ES-I3 (cell line): ENCODE data around the gene LST1.

Source experiments
- H3K36me3 ChIP-seq: 2 replicates; pipeline ENCODE4 v1.6.1; 2013; ENCODE audit warnings: mild to moderate bottlenecking, low read length, control low read depth, moderate library complexity; ENCODE audit not compliant: insufficient read depth
- H3K4me1 ChIP-seq: 2 replicates; pipeline ENCODE4 v1.6.1; 2013; ENCODE audit warnings: mild to moderate bottlenecking, control low read depth, low read length; ENCODE audit not compliant: insufficient read depth
- H3K9ac ChIP-seq: 2 replicates; pipeline ENCODE4 v1.6.1; 2013; ENCODE audit warnings: low read depth, mild to moderate bottlenecking, low read length, moderate library complexity
- H3K9me3 ChIP-seq: 2 replicates; pipeline ENCODE4 v1.6.1; 2013; ENCODE audit warnings: mild to moderate bottlenecking, low read length, moderate library complexity; ENCODE audit not compliant: control insufficient read depth, insufficient read depth

The LST1 gene

DNA sequence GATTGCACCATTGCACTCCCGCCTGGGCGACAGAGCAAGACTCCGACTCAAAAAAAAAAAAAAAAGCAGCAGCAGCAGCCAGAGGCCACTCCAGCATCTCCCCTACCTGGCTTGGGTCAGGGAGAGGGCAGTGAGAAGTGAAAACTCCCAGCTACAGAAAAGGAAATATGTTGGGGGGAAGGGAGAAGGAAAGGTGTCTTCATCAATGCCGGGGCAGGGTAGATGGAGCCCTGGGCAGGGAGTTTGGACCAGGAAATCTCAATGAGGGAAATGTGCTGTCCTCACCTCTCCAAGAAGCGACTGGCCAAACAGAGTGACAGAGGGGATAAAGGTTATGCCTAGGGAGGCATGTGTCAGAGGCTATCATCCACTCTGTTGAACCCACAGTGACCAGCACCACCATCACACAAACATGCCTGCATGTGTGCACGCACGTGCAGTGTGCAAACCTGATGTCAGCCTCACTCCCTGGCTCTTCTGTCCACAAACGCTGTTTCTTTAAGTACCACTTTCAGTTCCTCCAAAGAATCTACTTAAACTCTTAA is 28.1 kb downstream of the LST1 start:
- Histone ChIP-seq H3K36me3 (no peaks in the 10 kb centered on the region), H3K9me3 (no peaks in the 10 kb centered on the region), H3K9ac (no peak overlapping the region), H3K4me1 (peaks cover 25% of the 10 kb centered on the region; the same call in 1 of the 2 replicates)

DNA sequence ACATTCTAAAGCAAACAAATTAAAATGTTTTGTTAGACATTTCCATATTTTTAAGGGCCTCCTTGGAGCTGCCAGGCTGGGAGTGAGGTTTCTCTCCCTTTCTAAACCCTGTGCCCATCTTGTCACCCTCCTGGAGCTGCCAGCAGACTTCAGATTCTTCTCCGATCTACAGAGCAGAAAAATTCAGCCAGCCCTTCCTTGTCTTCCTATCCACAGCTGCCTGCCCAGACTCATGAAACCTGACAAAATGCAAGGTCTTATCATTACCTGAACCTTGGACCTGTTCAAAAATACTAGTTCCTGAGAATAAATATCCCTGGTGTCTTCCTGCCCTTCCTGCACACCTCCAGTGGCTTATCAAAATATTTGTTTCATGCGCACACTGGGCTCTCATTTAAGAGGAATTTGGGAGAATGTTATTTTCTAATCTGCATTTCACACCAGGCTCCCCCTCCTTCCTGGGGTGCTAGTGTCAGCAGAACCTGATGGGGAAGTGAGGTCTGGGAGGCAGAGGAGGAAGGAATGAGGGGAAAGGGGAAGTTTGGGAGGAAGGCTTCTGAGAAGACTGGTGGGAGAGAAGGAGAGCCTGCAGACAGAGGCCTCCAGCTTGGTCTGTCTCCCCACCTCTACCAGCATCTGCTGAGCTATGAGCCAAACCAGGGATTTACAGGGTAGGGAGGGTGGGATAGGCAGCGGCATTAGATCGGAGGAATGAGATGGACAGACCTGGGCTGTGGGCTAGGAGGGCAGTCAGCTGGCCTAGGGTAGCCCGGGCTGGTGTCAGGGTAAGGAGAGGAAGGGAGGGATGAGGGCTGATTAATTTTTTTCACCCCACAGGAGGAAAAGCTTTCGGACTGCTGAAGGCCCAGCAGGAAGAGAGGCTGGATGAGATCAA is 28.9 kb downstream of the LST1 start, which contains the start of gene AIF1:
Gene AIF1, plus strand, starts transcription at position 551 of the 895 bp plus-strand sequence. Its CDS starts 96 bp downstream, at position 647.
- Histone ChIP-seq H3K9me3 (no peaks in the 10 kb centered on the region), H3K9ac (no peak within 1 kb of the TSS), H3K36me3 (no peaks in the 10 kb centered on the region), H3K4me1 (peaks cover 22% of the 10 kb centered on the region; the same call in 1 of the 2 replicates)

DNA sequence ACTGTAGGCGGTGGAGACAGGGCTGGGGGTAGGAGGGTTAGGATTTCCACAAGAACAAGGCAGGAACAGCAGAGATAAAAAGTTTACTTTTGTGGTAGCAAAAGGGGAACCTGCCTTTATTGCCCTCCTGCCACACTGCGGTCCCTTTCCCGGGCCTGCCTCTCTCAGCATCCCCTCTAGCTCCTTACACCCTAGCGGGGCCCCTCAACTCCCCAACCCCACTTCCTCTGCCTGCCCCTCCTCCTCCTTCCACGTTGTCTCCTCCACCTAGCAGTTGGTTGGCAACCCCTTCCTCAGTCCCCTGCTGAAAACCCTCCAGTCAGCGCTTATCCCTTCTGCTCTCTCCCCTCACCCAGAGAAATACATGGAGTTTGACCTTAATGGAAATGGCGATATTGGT is 29.7 kb downstream of the LST1 start:
- Histone ChIP-seq H3K4me1 (peaks cover 22% of the 10 kb centered on the region; the same call in 1 of the 2 replicates), H3K9me3 (no peaks in the 10 kb centered on the region), H3K36me3 (no peaks in the 10 kb centered on the region), H3K9ac (no peak overlapping the region)

DNA sequence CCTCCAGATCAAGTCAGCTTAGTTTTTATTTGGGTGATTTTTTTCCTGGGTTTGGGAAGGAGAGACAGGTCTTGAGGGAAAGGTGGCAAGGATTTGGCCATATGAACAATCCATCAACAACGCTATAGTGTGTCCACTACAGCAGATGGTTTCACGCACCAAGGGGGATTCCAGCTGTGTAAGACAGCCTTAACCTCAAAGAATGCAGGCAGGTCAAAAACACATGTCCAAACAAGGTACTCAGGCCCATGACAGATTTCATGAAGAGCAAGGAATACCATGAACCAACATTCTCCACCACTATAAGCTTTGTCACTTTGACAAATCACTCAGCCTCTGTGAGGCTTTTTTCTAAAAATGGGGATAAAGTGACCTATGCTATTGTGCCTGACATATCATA is 30.9 kb downstream of the LST1 start:
- Histone ChIP-seq H3K9me3 (no peaks in the 10 kb centered on the region), H3K36me3 (no peaks in the 10 kb centered on the region), H3K4me1 (peaks cover 28% of the 10 kb centered on the region; the same call in 1 of the 2 replicates), H3K9ac (no peak overlapping the region)

DNA sequence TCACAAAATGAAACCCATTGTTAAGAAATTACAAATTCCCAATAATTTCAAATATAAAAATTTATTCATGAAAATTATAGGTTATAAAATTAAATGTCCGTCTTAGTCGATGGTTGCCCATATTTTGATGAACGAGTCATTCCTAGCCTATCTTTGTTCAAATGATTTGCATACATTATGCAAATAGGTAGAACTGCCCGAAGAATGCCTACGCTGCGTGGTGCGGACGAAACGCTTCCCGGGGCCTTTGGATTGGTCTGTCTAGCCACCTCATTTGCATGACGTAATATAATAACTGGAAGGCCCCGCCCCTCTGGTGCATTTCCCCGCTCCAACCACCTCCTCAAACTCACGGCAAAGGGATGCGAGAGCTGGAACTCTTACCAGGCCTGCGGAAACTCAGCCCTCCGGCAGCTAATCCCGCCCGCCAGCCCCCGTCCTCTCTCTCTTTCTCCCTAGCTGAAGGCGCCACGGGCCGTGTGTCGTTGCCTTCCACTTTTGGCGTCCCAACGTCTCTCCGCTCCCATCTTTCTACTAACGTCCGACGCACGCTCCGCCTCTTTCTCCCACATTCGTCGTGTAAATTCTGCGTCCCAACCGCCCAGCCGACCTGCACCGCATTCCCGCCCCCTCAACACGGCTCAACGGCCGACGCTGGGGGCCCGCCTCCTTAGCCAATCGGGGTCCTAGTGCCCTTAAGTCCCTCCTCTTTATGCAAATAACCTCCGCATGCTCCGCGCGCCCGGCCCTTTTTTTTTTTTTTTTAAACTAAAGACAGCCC is 33.9 kb downstream of the LST1 start:
- no peaks in the 10 kb centered on the region for H3K9me3 ChIP-seq
- H3K9ac ChIP-seq, result peak overlapping the region; percentile 93
- peaks cover 22% of the 10 kb centered on the region for H3K36me3 ChIP-seq
- peaks cover 22% of the 10 kb centered on the region for H3K4me1 ChIP-seq

DNA sequence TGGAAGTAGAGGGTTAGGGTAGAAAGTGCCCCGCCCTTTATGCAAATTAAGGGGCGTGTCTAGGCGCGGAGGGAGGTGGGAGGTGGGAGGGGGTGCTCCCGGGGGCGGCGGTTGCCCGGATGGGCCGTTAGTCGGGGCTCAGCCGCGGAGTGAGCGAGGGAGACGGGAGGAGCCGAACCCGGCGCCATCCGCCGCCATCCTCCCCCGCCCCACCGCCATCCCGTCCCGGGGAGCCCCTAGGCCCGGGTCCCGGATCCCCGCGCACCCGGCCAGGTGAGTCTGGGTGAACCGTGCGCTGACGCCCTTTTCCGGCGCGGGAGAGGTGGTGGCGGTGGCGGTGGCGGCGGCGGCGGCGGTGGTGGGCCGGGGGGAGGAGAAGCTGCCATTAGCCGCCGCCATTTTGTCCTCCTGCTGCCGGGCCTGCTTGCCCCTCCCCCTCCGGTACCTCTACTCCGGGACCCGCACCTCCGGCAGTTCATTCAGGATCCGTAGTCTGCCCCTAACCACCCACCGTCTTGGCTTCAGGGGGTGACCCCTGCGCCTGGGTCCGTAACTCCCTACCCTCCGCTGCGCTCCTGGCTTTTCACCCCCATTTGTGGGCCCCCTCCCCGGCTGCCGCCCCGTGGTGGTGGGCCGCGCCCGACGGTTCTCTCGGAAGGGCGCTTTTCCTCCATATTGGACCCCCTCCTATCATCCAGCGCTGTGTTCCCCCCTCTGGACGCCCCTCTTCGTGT is 34.7 kb downstream of the LST1 start, which contains the start of gene PRRC2A:
Gene PRRC2A, plus strand, starts transcription at position 130 of the 734 bp plus-strand sequence. CDS start 2,075 bp downstream, outside the sequence.
- H3K4me1 ChIP-seq, result peaks cover 15% of the 10 kb centered on the region
- H3K9me3 ChIP-seq, result no peaks in the 10 kb centered on the region
- H3K9ac ChIP-seq, result peak within 1 kb of the TSS; percentile 97
- H3K36me3 ChIP-seq, result peaks cover 29% of the 10 kb centered on the region

DNA sequence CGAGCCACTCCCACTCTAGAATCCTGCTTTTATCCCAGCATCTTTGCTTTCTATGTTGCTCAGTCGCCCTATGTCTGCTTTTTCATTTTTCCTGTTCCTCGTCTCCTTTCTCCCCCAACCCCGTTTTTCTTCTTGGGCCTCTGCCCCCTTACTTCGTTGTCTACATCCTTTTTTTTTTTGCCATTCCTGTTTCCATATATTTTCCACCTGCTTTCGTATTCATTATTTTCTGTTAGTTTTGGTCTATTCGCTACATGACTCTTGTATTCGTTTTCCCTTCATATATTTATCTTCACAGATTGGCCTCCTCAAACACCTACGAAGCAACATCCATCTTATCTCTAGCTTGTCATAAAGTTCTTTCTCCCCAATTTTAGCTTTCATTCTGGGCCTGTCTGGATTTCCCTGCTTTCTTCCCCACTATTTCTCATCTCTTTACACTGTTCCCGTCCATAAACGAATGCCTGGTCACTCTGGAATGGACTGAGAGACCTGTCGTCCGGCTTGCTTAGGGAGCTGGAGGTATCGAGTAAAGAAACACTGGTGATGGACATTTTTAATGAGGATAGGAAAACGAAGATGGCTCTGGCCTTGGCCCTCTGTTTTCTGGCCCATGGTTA is 35.4 kb downstream of the LST1 start:
- Histone ChIP-seq H3K4me1 (peaks cover 10% of the 10 kb centered on the region), H3K36me3 (peaks cover 33% of the 10 kb centered on the region), H3K9ac (peak overlapping the region; percentile 97), H3K9me3 (no peaks in the 10 kb centered on the region)

DNA sequence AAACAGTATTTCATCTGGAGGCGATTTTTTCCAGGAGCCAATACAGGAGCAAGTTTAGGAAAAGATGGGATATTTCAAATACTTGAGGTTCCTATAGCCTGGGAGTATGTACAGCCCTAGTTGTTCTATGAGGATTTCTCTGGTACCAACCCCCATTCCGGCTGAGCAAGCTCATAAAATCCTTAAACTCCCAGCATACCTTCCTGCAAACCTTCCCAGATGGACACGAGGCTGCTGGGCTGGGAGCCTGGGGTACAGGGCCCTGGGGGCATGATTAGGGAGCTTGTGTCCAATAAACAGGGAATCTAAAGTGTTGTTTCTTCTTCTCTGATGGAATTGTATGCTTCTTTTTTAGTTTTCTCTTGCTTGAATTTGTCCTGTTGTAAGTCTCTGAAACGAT is 35.9 kb downstream of the LST1 start:
- Histone ChIP-seq H3K36me3 (peaks cover 38% of the 10 kb centered on the region), H3K9ac (peak overlapping the region; percentile 97), H3K9me3 (no peaks in the 10 kb centered on the region), H3K4me1 (peaks cover 10% of the 10 kb centered on the region)

DNA sequence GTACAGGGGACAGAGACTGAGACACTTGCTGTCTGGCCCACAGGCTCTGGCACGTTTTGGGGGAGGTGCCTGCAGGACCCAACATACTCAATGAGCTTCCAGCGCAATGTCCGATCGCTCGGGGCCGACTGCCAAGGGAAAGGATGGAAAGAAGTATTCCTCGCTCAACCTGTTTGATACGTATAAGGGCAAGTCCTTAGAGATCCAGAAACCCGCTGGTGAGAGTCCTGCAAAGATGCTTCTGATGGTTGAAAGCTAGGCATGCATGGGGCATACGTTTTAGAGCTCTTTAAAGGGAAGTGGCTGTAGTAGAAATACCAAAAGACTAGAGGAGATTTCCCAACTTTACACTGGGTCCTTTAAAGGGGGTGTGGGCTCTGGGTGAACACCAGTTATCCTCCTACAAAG is 36.6 kb downstream of the LST1 start:
- Histone ChIP-seq H3K4me1 (peaks cover 10% of the 10 kb centered on the region), H3K9ac (0 out of 2 replicates have a peak overlapping the region, but pooled peaks have one; percentile 97), H3K36me3 (peaks cover 45% of the 10 kb centered on the region), H3K9me3 (no peaks in the 10 kb centered on the region)

DNA sequence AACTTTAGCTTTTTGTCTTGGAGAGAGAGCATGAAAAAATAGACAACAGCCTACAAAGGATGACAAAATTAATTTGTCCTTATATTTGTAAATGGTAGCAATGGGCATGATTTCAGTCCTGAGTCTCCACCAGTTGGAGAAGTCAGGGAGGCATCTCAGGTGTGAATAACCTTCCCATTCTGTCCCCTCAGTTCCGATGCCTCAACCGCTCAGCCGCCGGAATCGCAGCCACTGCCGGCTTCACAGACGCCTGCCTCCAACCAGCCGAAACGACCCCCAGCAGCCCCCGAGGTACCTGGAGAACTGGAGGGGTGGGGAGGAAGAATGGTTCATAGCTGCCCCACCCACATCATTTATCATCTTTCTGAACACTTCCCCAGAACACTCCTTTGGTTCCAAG is 38.0 kb downstream of the LST1 start:
- peaks cover 10% of the 10 kb centered on the region for H3K4me1 ChIP-seq
- H3K9ac ChIP-seq, result no peak overlapping the region
- H3K9me3 ChIP-seq, result no peaks in the 10 kb centered on the region
- H3K36me3 ChIP-seq, result peaks cover 58% of the 10 kb centered on the region

DNA sequence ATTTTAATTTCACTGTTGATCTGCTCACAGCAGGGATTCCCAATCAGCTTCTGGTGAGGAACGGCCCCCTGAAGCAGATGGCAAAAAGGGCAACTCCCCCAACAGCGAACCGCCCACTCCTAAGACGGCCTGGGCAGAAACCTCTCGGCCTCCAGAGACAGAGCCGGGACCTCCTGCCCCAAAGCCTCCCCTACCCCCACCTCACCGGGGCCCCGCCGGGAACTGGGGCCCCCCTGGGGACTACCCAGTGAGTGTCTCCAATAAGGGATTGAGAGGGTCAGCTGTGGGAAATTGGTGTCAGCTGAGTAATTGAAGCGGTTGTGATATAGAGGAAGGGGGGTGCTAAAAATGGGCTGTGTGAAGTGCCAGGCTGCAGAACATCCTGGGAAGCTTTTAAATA is 40.9 kb downstream of the LST1 start:
- peaks cover 71% of the 10 kb centered on the region for H3K36me3 ChIP-seq
- peaks cover 5% of the 10 kb centered on the region for H3K4me1 ChIP-seq
- H3K9ac ChIP-seq, result no peak overlapping the region
- no peaks in the 10 kb centered on the region for H3K9me3 ChIP-seq

DNA sequence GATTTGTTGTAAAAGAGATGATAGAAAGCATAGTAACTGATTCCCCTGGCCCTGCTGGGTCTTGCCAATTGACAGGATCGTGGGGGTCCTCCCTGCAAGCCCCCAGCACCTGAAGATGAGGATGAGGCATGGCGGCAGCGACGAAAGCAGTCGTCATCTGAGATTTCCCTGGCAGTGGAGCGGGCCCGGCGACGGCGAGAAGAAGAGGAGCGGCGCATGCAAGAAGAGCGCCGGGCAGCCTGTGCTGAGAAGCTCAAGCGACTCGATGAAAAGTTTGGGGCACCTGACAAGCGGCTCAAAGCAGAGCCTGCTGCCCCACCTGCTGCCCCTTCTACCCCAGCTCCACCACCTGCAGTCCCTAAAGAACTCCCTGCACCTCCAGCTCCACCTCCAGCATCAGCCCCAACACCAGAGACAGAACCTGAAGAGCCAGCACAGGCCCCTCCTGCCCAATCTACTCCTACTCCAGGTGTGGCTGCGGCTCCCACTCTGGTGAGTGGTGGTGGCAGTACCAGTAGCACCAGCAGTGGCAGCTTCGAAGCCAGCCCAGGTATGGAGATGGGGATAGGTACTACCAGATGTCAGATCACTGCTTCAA is 41.7 kb downstream of the LST1 start:
- Histone ChIP-seq H3K9me3 (no peaks in the 10 kb centered on the region), H3K36me3 (peaks cover 70% of the 10 kb centered on the region), H3K9ac (no peak overlapping the region), H3K4me1 (no peaks in the 10 kb centered on the region)

DNA sequence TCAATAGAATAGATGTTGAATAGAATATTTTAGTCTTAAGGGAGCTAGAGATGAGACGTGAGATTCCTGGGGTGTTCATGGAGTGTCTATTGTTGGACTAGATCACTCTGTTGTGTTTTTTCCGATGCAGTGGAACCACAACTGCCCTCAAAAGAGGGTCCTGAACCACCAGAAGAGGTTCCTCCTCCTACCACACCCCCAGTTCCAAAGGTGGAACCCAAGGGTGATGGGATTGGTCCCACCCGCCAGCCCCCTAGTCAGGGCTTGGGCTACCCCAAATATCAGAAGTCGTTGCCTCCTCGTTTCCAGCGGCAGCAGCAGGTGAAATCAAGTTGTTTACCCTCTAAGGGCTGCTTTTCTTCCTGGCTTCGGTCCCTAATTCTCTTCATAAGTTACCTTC is 42.9 kb downstream of the LST1 start:
- H3K9ac ChIP-seq, result no peak overlapping the region
- no peaks in the 10 kb centered on the region for H3K4me1 ChIP-seq
- H3K9me3 ChIP-seq, result no peaks in the 10 kb centered on the region
- H3K36me3 ChIP-seq, result peaks cover 73% of the 10 kb centered on the region
